ELF-1 (cell line): ENCODE data around the gene UBTD1.

Experiments
- DNase-seq: peaks from one replicate; pipeline ENCODE4 v3.0.0-alpha.2; 2016; ENCODE audit warnings: low read depth, low spot score

Gene UBTD1

GRCh38 chr10:97584060-97584797 is 85.5 kb downstream of the UBTD1 start, which contains the start of gene HOGA1:
HOGA1 (plus strand) TSS chr10:97584389; CDS start chr10:97584704, 315 bp downstream.
- peak; percentile 63 for DNase-seq

- DNase-seq, result no peak
Observed at GRCh38 chr10:97584798-97585438, 86.2 kb downstream of the UBTD1 start.

- peak; percentile 34 for DNase-seq
Observed at GRCh38 chr10:97585439-97585811, 86.7 kb downstream of the UBTD1 start.

- DNase-seq, result no peak
Observed at GRCh38 chr10:97587183-97587582, 88.5 kb downstream of the UBTD1 start.

GRCh38 chr10:97589479-97589878 is 90.8 kb downstream of the UBTD1 start, which contains the start of gene C10orf62:
C10orf62 (plus strand) TSS chr10:97589721; CDS start chr10:97589898, 177 bp downstream.
- no peak for DNase-seq

- no peak for DNase-seq
Observed at GRCh38 chr10:97590082-97590747, 91.5 kb downstream of the UBTD1 start.

- DNase-seq, result no peak
Observed at GRCh38 chr10:97590748-97591495, 92.2 kb downstream of the UBTD1 start.

- no peak for DNase-seq
Observed at GRCh38 chr10:97593421-97593820, 94.7 kb downstream of the UBTD1 start.

GRCh38 chr10:97596101-97597082 is 97.7 kb downstream of the UBTD1 start:
- peak; percentile 17 for DNase-seq

- DNase-seq, result no peak
Observed at GRCh38 chr10:97597778-97598177, 99.1 kb downstream of the UBTD1 start.

GRCh38 chr10:97598407-97599271 is 99.9 kb downstream of the UBTD1 start:
- no peak for DNase-seq

GRCh38 chr10:97599272-97599619 is 100.5 kb downstream of the UBTD1 start:
- no peak for DNase-seq

GRCh38 chr10:97600616-97601015 is 101.9 kb downstream of the UBTD1 start:
- no peak for DNase-seq

GRCh38 chr10:97601268-97602215 is 102.8 kb downstream of the UBTD1 start:
- no peak for DNase-seq

- DNase-seq, result peak; percentile 16
Observed at GRCh38 chr10:97607095-97607636, 108.4 kb downstream of the UBTD1 start.

GRCh38 chr10:97608991-97609561 is 110.4 kb downstream of the UBTD1 start:
- no peak for DNase-seq

- peak; percentile 32 for DNase-seq
Observed at GRCh38 chr10:97611473-97611872, 112.7 kb downstream of the UBTD1 start.

- peak; percentile 24 for DNase-seq
Observed at GRCh38 chr10:97612386-97612785, 113.7 kb downstream of the UBTD1 start.
